ENCODE data around the gene PERP.
"Not testable (repeated sequence)": the region's sequence is repeated elsewhere in the genome, so short reads cannot be mapped to it uniquely, and the experiment has no call there.

The PERP gene

GRCh38 chr6:138107078-138107751 lies at the start of gene PERP:
TSS of gene PERP (minus strand) at chr6:138107419. CDS start at chr6:138107340, 79 bp downstream.
- DNase-seq (ENCODE audit: low spot score), result peak; percentile 79

GRCh38 chr6:138155443-138155842 lies 48.2 kb upstream of the PERP start:
- DNase-seq (ENCODE audit: low spot score), result no peak

- DNase-seq (ENCODE audit: low spot score), result no peak
Observed at GRCh38 chr6:138146544-138146943, 39.3 kb upstream of the PERP start.

- no peak for DNase-seq (ENCODE audit: low spot score)
Observed at GRCh38 chr6:138145402-138145801, 38.2 kb upstream of the PERP start.

DNA sequence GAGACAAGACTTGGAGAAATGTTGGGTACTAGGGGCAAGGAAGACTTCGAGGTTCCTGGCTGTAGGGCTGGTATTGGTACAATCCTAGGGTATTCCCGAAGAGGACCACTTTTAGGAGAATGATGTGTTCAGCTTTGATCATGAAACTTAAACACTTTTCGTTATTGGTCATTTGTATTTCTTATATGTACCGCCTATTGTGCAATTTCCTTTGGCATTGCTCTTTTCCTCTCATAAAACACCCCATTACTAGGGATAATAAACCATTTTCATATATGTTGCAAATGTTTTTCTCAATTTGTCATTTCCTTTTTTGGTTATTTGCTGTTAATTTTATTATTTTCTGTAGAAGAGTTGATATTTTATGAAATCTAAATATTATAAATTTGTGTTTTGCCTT lies 35.6 kb upstream of the PERP start:
- DNase-seq (ENCODE audit: low spot score), result no peak

DNA sequence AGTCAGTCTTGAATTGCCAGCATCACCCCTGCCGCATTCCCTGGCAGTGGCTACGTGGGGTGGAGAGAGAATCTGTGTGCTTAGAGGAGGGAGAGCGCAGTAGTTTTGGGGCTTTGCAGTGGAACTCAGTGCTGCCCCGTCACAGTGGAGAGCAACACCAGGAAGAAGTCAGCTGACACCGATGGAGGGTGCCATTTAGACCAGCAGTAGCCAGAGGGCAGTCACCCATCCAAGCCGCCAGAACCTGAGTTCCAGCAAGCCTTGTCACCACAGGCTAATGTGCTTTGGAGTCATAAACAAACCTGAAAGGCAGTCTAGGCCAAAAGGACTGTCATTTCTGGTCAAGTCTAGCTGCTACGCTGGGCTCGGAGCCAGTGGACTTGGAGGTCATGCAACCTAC lies 22.0 kb upstream of the PERP start:
- DNase-seq (ENCODE audit: low spot score), result no peak

DNA sequence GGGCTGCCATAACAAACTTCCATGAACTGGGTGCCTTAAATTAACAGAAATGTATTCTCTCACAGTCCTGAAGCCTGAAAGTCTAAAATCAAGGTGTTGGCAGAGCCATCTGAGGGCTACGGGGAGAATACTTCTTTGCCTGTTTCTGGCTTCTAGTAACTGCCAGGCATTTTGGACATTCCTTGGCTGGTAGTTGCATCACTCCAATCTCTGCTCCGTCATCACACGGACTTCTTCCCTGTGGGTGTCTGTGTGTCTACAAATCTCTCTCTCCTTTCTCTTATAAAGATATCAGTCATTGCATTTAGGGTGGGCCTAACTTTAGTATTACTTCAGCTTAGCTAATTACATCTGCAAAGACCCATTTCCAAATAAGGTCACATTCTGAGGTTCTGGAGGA lies 20.9 kb upstream of the PERP start:
- DNase-seq (ENCODE audit: low spot score), result no peak

DNA sequence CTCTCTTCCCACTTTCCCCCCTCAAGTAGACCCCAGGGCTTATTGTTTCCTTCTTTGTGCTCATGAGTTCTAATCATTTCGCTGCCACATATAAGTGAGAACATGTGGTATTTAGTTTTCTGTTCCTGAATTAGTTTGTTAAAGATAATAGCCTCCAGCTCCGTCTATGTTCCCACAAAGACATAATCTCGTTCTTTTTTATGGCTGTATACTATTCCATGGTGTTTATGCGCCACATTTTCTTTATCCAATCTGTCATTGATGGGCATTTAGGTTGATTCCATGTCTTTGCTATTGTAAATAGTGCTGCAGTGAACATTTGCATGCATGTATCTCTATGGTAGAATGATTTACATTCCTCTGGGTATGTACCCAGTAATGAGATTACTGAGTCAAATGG lies 16.9 kb upstream of the PERP start:
- DNase-seq (ENCODE audit: low spot score), result no peak

- no peak for DNase-seq (ENCODE audit: low spot score)
Observed at GRCh38 chr6:138119976-138120375, 12.8 kb upstream of the PERP start.

DNA sequence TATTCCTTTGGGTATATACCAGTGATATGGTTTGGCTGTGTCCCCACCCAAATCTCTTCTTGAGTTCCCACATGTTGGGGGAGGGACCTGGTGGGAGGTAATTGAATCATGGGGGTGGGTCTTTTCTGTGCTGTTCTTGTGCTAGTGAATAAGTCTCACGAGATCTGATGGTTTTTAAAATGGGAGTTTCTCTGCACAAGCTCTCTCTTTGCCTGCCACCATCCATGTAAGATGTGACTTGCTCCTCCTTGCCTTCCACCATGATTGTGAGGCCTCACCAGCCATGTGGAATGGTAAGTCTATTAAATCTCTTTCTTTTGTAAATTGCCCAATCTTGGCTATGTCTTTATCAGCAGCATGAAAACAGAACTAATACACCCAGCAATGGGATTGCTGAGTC lies 12.0 kb upstream of the PERP start:
- not testable (repeated sequence) for DNase-seq (ENCODE audit: low spot score)

- DNase-seq (ENCODE audit: low spot score), result no peak
Observed at GRCh38 chr6:138117376-138117914, 10.2 kb upstream of the PERP start.

DNA sequence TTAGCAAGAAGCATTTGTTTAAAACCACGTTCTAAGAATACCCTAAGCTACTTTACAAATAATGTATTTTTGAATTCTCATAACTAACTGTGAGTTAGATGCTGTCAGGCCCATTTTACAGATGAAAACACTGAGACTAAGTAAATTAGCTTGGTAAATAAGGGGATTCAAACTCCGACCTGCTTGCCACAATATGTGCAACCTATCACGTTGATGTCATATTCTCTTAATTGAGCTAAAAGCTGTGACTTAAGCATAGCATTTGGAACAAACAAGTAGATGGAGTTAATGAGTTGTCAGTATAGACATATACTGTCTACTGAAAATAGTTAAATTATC lies 9.4 kb upstream of the PERP start:
- DNase-seq (ENCODE audit: low spot score), result no peak

GRCh38 chr6:138115877-138116660 lies 8.8 kb upstream of the PERP start:
- DNase-seq (ENCODE audit: low spot score), result peak; percentile 46

GRCh38 chr6:138115201-138115600 lies 8.0 kb upstream of the PERP start:
- no peak for DNase-seq (ENCODE audit: low spot score)

GRCh38 chr6:138113588-138114210 lies 6.5 kb upstream of the PERP start:
- no peak for DNase-seq (ENCODE audit: low spot score)

- no peak for DNase-seq (ENCODE audit: low spot score)
Observed at GRCh38 chr6:138110229-138110628, 3.0 kb upstream of the PERP start.

DNA sequence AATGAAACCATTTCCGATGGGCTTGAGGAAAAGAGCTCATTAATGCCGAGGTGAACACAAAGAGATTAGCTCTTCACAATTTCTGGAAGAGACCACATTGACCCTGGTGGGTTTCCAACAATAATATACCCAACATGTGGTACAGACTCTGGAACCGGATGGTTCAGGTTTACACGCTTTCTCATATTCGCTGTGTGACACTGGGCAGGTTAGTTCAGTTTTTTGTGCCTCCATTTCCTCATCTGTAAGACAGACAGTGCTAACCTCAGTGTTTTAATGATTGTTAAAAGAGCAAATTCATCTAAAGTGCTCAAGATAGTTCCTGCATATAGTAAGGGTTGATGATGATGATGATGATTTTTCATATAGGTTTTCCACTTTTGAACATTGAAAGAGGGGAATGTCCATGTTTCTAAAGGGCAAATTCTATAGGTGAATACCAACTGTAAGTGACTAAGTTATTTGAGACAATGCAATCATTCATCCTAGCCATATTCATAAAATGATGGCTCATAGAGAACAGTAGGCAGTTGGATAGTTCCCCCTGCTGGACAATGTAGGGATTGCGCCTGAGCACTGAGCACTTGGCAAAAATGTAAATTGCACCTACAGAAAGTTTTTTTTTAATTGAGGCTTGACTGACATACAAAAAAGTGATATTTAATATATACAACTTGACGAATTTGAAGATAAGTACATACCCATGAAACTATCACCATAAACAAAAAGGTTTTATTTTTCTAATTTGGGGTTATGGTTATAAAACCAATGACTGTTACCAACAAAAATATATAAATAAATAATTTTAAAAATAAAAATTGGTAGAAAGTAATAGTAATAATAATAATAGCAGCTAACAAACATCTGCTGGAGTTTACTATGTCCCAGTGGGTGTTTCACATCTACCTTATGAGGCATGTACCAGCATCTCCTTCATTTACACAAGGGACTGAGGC lies 2.1 kb upstream of the PERP start:
- peak; percentile 84 for DNase-seq (ENCODE audit: low spot score)

GRCh38 chr6:138107752-138108592 lies 753 bp upstream of the PERP start:
- DNase-seq (ENCODE audit: low spot score), result peak; percentile 78

DNA sequence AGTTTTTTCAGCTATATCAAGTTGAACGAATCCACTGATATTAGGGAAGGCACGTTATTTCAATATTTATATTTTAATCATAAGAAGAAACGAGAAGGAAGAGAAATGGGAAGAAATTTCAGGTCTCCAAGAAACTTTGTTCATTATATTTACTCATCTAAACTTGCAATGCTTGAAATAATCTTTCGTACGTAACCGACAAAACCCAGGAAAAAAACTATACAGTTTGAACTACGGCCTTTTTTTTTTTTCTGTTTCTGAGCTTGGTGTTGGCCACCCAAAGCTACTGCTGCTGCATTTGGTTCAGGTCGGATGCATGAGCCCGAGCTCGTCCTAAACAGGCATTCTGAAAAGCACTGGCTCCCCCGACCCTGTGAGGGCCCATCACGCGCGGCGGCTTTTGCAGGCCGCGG lies 548 bp downstream of the PERP start:
- no peak for DNase-seq (ENCODE audit: low spot score)

GRCh38 chr6:138105880-138106664 lies 1.1 kb downstream of the PERP start:
- DNase-seq (ENCODE audit: low spot score), result peak; percentile 45

All from SW480 (cell line).